ENCODE measurements around the gene KRT1. TPM values are rescaled to one million over a fixed set of nuclear protein-coding genes. Genes with fewer than 3 reads are reported as not detected.

KRT1 gene
- total and polyA plus RNA-seq, 10 of the 15 experiments (the other 5 are each of a cell fraction or from before 2014, with no cell fraction given): not detected

GRCh38 chr12:52715416-52715815 lies 35.2 kb upstream of the KRT1 start (continued):
- TF ChIP-seq USF2 (IDR thresholded peaks at IDR 0.05; ENCODE audit: borderline replicate concordance, low read depth, low read length) (no peak), CREB1 (IDR thresholded peaks at IDR 0.05; ENCODE audit: low read depth) (no peak), RB1 (IDR thresholded peaks at IDR 0.05; ENCODE audit: borderline replicate concordance) (no peak), POLR2AphosphoS5 (IDR thresholded peaks at IDR 0.05; ENCODE audit: low read length) (no peak), POLR2AphosphoS2 (IDR thresholded peaks at IDR 0.05; ENCODE audit: low read depth, low read length) (no peak)

GRCh38 chr12:52714887-52715281 lies 34.7 kb upstream of the KRT1 start:
- Histone ChIP-seq H3K9me3 (replicated peaks; ENCODE audit: control insufficient read depth, insufficient read depth, low read length) (no peaks in the 10 kb centered on the region), H2AFZ (ENCODE audit: control insufficient read depth, low read depth, low read length) (no peak overlapping the region), H3K36me3 (ENCODE audit: control insufficient read depth in 2 of 2, insufficient read depth in 2 of 2, low read length in 1 of 2) (no peaks in the 10 kb centered on the region), H3K27me3 (replicated peaks in 1 of 2; ENCODE audit: control insufficient read depth in 2 of 2, insufficient read depth in 2 of 2, low read length in 1 of 2) (peaks cover 3 to 8% of the 10 kb centered on the region in 2 experiments; a peak in 3 of 4 replicates), H3K79me2 (ENCODE audit: control insufficient read depth, insufficient read depth, low read length) (no peaks in the 10 kb centered on the region), H3K4me1 (ENCODE audit: control insufficient read depth, insufficient read depth, low read length) (no peaks in the 10 kb centered on the region), H4K20me1 (ENCODE audit: control insufficient read depth, insufficient read depth) (no peaks in the 10 kb centered on the region), H3K4me3 (no peak overlapping the region), H3K27ac (ENCODE audit: control insufficient read depth, insufficient read depth) (no peak overlapping the region), H3K4me2 (ENCODE audit: control insufficient read depth, insufficient read depth) (no peak overlapping the region), H3K9ac (ENCODE audit: control insufficient read depth, insufficient read depth, low read length) (no peak overlapping the region)
- RAD21 ChIA-PET (ENCODE audit: unreplicated experiment): no interaction called here
- intact Hi-C loops (cut with micrococcal nuclease; ENCODE audit: unreplicated experiment): no loop called here
- FAIRE-seq (no peak), ATAC-seq (no peak), DNase-seq (ENCODE audit: low read depth, low spot score) (no peak)
- BruUV-seq (replicated peaks): no TSS peak
- SMC1A ChIA-PET (ENCODE audit: uncharacterized antibody, unreplicated experiment): no interaction called here
- in situ Hi-C loops (cut with MboI): no loop called here
- no peak for TF ChIP-seq BRCA1 (IDR thresholded peaks at IDR 0.05; ENCODE audit: low read depth, low read length)
- TF ChIP-seq PML (IDR thresholded peaks at IDR 0.05; ENCODE audit: low read length): no peak
- TF ChIP-seq ZBED1 (IDR thresholded peaks at IDR 0.05; ENCODE audit: borderline replicate concordance): no peak
- 35% methylated on average over 4 of the region's 4 CpGs for WGBS (ENCODE audit: insufficient coverage, insufficient replicate concordance, low lambda C conversion rate, missing lambda C conversion rate)
- POLR2A ChIA-PET: no interaction called here
- CTCF ChIA-PET: interaction anchor here (0.6 kb wide), 1 partner anchor 76 kb away, joined by 3 read pairs; no protein-coding TSS in a partner anchor

Data from GM12878 (cell line).